Neural cell (in vitro differentiated cells): Measurements from ENCODE around the gene USP53.

Experiments used
- CTCF ChIP-seq: fragments of 450-650 bp; IDR thresholded peaks from 2 replicates; pipeline ENCODE4 v1.5.1; 2014; ENCODE audit warnings: antibody characterized with exemption, mild to moderate bottlenecking, moderate library complexity; ENCODE audit not compliant: poor library complexity, severe bottlenecking
- EP300 ChIP-seq: fragments of 450-650 bp; conservative IDR thresholded peaks from 2 replicates; pipeline ENCODE4 v1.6.1; 2014; ENCODE audit warnings: antibody characterized with exemption, mild to moderate bottlenecking, moderate library complexity; ENCODE audit not compliant: poor library complexity, severe bottlenecking

- TF ChIP-seq CTCF = no peak
- TF ChIP-seq EP300 = no peak
These were observed 3.4 kb upstream of the USP53 start for GRCh38 chr4:119209077-119209476.
